Transverse colon (tissue), 4 donors: ENCODE data around the gene FMC1.

Experiments
- CTCF ChIP-seq, 5 experiments: fragments of 200-600 bp in 3 of 5; fragments of 450-650 bp in 2 of 5; sonication (generic) in 3 of 5; IDR thresholded peaks; 1 replicate in 2 of 5; 2 replicates in 3 of 5; pipeline ENCODE4 v1.5.1; 2016 to 2017; ENCODE audit warnings: antibody characterized with exemption in 5 of 5, inconsistent platforms in 3 of 5, mild to moderate bottlenecking in 2 of 5, moderate library complexity in 1 of 5
- EP300 ChIP-seq: sonication (generic); formaldehyde crosslinking; IDR thresholded peaks from one replicate; pipeline ENCODE4 v1.6.1; 2017; ENCODE audit warnings: antibody characterized with exemption, low read depth
- POLR2A ChIP-seq: fragments of 450-650 bp; IDR thresholded peaks from one replicate; pipeline ENCODE4 v1.6.1; 2016; ENCODE audit warnings: antibody characterized with exemption, mild to moderate bottlenecking, moderate library complexity
- POLR2AphosphoS5 ChIP-seq, 3 donors: sonication (generic); formaldehyde crosslinking; IDR thresholded peaks; one replicate each; pipeline ENCODE4 v1.6.1; 2016; ENCODE audit warnings: antibody characterized with exemption in 3 of 3

- peak; percentile 79 for TF ChIP-seq POLR2A
- TF ChIP-seq CTCF (IDR thresholded peaks at IDR 0.05) = peak; percentile 33 to 79 (median 54)
- TF ChIP-seq EP300 = no peak
- peak; percentile 7 to 64 (median 54) for TF ChIP-seq POLR2AphosphoS5 (IDR thresholded peaks at IDR 0.05)
Measured at GRCh38 chr7:139341058-139341775, at the start of gene FMC1.
